HG02938 (cell line): ENCODE results near the gene LRTM2.

Source experiments
- ATAC-seq: cut with Tn5 transposase; IDR thresholded peaks from one replicate; pipeline ENCODE4 v1.9.1; 2021; ENCODE audit warnings: mild to moderate bottlenecking, moderate library complexity; ENCODE audit not compliant: unreplicated experiment

LRTM2 gene

GRCh38 chr12:1820191-1820895 is at the start of gene LRTM2:
Gene LRTM2, plus strand, starts transcription at chr12:1820565. Its CDS starts 7,584 bp downstream, at chr12:1828149.
- no peak for ATAC-seq

- ATAC-seq, result no peak
These were observed 46.3 kb upstream of the LRTM2 start for GRCh38 chr12:1773937-1774655.

GRCh38 chr12:1776170-1776921 is 44.0 kb upstream of the LRTM2 start:
- no peak for ATAC-seq

GRCh38 chr12:1777798-1778197 is 42.6 kb upstream of the LRTM2 start:
- ATAC-seq, result no peak

GRCh38 chr12:1778911-1779310 is 41.5 kb upstream of the LRTM2 start:
- no peak for ATAC-seq

GRCh38 chr12:1779783-1780182 is 40.6 kb upstream of the LRTM2 start:
- no peak for ATAC-seq

- ATAC-seq, result no peak
These were observed 38.6 kb upstream of the LRTM2 start for GRCh38 chr12:1781772-1782171.

- ATAC-seq, result no peak
These were observed 38.1 kb upstream of the LRTM2 start for GRCh38 chr12:1782215-1782614.

GRCh38 chr12:1787714-1788113 is 32.7 kb upstream of the LRTM2 start:
- ATAC-seq, result no peak

- no peak for ATAC-seq
These were observed 29.9 kb upstream of the LRTM2 start for GRCh38 chr12:1790444-1790843.

GRCh38 chr12:1791104-1791841 is 29.1 kb upstream of the LRTM2 start:
- ATAC-seq, result no peak

- no peak for ATAC-seq
These were observed 28.0 kb upstream of the LRTM2 start for GRCh38 chr12:1792406-1792805.

GRCh38 chr12:1793426-1794210 is 26.7 kb upstream of the LRTM2 start:
- no peak for ATAC-seq

GRCh38 chr12:1794440-1795090 is 25.8 kb upstream of the LRTM2 start:
- ATAC-seq, result no peak

- no peak for ATAC-seq
These were observed 25.1 kb upstream of the LRTM2 start for GRCh38 chr12:1795221-1795784.

GRCh38 chr12:1795785-1796514 is 24.4 kb upstream of the LRTM2 start:
- ATAC-seq, result peak; percentile 76

GRCh38 chr12:1796515-1797010 is 23.8 kb upstream of the LRTM2 start:
- ATAC-seq, result no peak

GRCh38 chr12:1797011-1797901 is 23.1 kb upstream of the LRTM2 start:
- ATAC-seq, result no peak
